HG02973 (cell line): ENCODE measurements around the gene DNAJC17.
A peak's percentile ranks its signal among the peaks of the same experiment; 100 is the strongest.

Source experiments
- ATAC-seq: cut with Tn5 transposase; IDR thresholded peaks from one replicate; pipeline ENCODE4 v1.9.1; 2021; ENCODE audit warnings: moderate library complexity; ENCODE audit not compliant: unreplicated experiment

The DNAJC17 gene

DNA sequence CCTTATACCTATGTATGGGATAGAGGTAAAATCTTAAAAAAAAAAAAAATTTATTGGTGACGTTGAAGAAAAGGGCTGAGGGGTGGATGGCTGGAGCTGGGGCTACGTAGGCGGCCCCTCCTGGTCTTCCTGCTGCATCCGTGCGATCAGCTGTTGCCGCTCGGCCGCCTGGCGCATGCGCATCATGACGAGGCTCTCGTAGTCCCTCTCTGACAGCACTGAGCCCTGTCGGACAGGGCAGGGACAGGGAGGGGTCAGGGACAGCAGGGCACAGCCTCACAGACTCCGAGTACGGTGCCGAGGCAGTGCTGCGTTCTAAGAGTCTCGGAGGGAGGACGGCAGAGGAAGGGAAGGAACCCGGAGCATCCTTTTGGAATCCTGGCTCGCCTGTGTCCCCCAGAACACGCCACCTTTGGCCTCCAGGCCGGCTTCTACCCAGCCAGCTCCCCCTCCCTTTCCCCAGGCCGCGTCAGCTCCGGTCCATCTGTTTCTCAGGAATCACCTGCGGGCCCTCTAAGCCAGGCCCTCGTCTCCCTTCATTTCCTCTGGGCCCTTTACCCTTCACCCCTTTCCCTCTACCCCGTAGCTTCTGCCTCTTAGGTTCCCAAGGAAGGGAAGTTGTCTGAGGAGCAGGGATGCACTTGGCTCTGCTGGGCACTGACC is 39.3 kb downstream of the DNAJC17 start:
- no peak for ATAC-seq

GRCh38 chr15:40766906-40767837 is 40.1 kb downstream of the DNAJC17 start:
- no peak for ATAC-seq

- ATAC-seq, result no peak
These were observed 41.0 kb downstream of the DNAJC17 start for GRCh38 chr15:40766194-40766815.

- ATAC-seq, result no peak
These were observed 42.6 kb downstream of the DNAJC17 start for GRCh38 chr15:40764629-40765103.

DNA sequence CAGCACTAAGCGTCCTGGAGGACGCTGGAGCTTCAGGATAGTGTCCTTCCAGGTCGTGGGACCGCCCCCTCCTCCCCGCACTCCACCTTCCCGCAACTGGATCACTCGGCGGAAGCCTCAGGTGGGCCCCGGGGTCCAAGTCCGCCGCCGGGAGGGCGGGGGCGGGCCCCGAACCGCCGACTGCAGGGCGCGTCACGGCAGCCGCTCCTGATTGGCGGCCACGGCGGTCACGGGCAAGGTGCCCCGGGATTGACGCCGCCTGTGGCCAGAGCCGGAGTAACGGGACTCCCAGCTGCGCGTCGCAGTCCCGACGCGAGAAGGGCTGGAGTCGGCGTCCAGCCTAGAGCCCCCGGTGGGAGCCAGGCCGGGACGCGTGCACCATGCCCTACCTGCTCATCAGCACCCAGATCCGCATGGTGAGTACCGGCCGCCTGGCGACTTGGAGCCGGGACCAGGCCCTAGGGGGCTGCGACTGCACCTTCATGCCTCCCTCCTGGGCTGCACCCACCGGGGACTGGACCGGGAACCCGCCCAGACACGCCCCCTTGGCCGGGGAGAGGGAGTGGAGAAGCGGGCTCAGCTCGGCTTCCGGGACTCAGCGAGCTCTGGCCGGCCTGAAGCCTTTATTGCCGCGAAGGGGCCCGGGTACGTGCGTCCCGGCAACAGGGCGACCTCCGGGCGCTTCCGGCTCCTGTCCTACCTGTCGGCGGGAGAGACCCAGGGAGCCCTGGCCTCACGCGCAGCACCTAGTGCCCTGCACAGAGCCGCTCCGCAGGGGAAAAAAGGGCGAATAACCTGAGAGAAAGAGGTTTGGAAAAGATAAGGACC is 43.3 kb downstream of the DNAJC17 start, which contains the start of gene GCHFR:
TSS of gene GCHFR (plus strand) at position 268 of the 828 bp plus-strand sequence. CDS start at position 381, 113 bp downstream.
- no peak for ATAC-seq

DNA sequence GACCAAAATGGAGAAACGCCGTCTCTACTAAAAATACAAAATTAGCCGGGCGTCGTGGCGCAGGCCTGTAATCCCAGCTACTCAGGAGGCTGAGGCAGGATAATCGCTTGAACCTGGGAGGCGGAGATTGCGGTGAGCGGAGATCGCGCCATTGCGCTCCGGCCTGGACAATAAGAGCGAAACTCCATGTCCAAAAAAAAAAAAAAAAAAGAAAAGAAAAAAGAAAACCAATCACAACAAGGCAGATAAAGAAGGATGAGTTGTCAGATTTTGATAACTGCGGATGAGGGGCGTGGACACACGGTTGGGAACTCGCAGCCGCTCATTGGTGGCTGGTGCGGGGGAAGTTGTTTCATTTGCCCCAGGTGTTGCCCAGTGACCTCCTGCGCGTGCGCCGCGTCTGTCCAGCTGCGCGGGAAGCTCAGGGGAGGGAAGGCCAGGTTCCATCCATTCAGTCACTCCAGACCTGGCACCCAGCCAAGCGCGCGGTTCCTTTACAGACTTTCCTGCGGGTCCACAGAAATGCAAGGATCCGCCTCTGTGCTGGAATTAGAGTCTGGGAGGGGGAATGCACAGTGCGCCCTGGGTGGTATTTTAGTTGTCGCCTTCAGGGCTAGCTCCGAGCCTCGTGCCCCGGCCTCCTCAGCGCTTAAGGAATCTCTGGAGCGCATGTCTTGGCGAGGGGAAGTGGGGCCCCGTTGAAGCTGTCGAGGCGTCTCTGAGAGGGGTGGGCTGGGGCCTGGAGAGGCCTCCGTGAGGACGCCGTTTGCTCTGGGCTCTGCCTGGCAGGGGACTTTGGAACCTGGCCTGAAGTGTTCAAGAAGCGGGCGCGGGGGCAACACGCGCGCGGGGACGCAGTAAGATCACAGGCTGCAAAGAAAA is 44.1 kb downstream of the DNAJC17 start:
- no peak for ATAC-seq

DNA sequence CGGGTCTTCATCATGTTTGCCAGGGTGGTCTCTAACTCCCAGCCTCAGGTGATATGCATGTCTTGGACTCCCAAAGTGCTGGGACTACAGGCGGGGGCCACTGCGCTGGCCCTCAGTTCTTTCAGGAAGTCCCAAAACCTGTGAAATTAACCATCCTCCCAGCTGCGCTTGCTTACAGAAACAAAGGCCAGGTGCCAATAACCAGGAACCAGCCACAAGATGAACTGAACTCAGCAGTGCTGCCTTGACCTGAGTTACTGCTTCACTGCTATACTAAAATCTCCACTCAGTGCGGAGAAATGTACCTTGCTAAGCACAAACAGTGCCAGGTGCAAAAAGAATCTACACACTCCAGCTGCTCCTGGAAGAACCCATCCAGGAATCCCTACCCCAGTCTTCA is 47.3 kb downstream of the DNAJC17 start:
- ATAC-seq, result no peak

DNA sequence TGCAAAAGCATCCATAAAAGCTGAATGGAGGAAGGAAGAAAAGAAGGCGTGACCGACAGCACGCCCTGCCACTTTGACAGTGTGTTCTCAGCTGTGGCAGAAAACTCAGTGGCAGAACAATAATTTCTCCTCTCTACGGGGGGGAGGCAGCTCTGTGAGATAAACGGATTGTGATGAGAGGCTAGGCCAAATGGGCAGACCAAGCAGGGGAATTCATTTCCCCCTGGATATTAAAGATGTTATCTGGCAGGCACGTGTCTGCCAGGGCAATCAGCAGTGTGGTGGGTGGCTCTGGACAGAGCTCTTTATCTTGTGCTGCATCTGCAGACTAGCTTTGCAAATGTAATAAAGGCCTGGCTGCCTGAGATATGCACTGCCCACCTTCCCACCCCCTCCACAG is 50.3 kb downstream of the DNAJC17 start:
- no peak for ATAC-seq

DNA sequence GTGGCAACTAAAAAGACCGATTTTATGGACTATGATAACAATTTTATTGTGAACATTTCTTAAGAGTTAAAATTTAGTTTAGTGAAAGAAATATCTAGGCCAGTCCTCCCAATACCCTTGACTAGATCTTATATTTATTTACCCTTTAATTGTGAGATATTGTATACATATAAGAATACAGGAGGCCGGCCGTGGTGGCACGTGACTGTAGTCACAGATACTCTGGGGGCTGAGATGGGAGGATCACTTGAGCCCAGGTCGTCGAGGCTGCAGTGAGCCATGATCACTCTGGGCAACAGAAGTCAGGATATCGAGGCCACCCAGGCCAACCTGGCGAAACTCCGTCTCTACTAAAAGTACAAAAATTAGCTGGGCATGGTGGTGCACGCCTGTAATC is 51.5 kb downstream of the DNAJC17 start:
- no peak for ATAC-seq

DNA sequence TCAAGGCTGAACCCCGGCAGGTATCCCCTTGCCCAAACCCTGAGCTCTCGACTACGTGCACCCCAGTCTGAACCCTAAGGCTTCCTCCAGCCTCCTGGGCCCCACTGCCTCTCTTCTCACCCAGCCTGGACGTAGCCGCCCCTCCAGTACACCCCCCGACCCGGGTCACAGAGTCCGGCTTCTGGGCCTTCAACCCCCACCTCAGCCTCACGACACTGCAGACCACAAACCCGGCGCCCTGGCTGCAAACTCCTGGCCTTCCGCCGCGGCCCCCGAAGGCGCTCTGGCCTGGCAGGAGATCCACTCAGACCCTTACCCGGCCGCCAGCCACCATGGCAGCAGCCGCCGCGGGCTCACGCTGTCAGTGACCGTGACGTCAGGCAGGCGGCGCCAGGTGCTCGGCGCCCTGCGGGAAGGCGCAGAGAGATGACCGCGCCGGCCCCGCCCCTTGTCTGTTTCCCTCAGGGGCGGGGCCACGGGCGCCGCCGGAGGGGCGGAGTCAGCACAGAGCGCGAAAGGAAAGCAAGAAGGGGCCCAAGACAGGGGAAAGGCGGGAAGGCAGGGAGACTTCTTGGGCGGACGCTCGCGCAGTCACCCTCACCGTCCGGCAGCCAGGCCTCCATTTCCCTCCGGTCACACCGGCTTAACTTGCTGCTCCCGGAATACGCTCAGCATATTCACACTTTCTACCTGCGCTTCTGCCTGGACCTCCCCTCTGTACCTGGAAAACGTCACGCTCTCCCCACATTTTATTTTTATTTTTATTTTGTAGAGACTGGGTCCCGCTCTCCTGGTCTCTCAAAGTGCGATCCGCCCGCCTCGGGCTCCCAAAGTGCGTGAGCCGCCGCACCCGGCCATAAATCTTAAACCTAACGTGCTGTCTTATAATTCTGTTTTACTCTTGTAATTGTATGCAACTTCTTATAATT is 52.1 kb downstream of the DNAJC17 start, which contains the start of gene RMDN3:
TSS of gene RMDN3 (minus strand) at position 372 of the 929 bp plus-strand sequence. CDS start 471 bp downstream, outside the sequence.
- peak; percentile 65 for ATAC-seq

GRCh38 chr15:40754574-40754882 is 52.7 kb downstream of the DNAJC17 start:
- peak; percentile 3 for ATAC-seq

- no peak for ATAC-seq
These were observed 55.5 kb downstream of the DNAJC17 start for GRCh38 chr15:40751745-40752144.

GRCh38 chr15:40750885-40751284 is 56.4 kb downstream of the DNAJC17 start:
- ATAC-seq, result no peak

DNA sequence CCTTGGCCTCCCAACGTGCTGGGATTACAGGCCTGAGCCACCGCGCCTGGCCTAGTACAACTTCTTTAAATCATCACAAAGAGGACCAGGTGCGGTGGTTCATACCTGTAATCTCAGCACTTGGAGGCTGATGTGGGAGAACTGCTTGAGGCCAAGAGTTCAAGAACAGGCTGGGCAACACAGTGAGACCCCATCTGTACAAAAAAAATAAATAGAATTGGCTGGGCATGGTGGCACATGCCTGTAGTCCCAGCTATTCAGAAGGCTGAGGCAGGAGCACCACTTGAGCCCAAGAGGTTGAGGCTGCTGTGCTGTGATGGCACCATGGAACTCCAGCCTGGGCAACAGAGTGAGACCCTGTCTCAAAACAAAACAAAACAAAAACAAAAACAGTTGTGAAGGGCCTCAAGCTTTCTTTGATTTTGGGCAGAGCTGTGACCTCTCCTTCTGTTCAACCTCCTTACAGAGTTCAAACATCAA is 58.1 kb downstream of the DNAJC17 start:
- ATAC-seq, result no peak

GRCh38 chr15:40747685-40748631 is 59.3 kb downstream of the DNAJC17 start:
- no peak for ATAC-seq

- ATAC-seq, result no peak
These were observed 60.3 kb downstream of the DNAJC17 start for GRCh38 chr15:40746916-40747418.

DNA sequence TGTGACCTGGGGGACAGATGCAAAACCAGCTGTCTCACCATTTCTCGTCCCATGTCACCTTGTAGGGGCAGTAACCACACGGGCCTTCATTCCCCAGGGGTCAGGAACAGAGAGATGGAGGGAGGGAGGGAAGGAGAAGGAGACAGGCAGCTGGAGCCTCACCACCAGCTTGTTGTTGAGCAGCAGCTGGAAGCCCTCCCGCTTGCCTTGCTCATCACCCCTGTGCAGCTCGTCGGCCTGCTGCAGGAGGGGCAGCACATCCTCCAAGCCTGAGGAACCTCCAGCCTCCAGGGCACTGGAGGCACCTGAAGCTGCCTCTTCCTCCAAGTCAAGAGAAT is 62.5 kb downstream of the DNAJC17 start:
- no peak for ATAC-seq
